ENCODE data around the gene AP5B1.

The AP5B1 gene

DNA sequence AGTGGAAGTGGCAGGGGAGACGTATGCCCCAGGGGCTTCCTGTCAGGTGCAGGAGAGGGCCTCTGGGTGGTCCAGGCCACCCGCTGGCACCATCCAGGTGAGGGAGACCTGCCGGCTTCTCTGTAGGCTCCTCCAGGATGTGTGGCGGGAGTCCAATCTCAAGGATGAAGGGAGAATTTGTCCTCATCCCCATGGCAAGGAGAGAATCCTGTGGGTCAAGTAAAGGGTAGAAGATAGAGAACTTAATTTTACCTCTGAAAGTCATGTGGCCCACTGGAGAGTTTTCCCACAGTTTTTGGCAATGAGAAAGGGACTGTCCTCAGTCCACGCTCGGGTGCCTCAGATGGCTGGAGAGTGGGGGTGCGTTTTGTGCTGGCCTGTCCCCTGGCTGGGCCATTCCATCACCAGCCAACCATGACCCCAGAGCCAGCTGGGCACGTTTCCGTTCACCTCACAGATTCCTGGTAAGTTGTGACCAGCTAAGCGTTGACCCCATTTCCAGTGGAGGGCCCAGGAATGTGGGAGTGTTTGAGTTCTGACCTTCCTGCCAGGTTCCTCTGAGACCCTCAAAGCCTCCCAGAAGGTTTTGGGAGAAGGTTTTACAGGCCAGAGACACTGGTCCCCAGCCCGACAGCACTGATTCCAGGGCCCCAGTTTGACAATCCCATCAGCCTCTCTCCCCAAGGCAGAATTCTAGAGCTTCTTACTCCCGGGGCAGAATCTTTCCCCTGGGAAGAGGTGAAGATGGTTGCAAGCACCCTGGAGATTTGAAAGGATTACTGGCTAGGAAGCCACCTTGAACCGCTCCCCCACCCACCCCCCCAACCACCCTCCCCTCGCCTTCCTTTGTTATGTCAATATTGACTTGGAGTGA, 8.7 kb upstream of the AP5B1 start:
- in situ Hi-C loops (cut with HindIII; ENCODE audit: low sequenced_read_pairs) = no loop called here
- TF ChIP-seq, protein P1, sequence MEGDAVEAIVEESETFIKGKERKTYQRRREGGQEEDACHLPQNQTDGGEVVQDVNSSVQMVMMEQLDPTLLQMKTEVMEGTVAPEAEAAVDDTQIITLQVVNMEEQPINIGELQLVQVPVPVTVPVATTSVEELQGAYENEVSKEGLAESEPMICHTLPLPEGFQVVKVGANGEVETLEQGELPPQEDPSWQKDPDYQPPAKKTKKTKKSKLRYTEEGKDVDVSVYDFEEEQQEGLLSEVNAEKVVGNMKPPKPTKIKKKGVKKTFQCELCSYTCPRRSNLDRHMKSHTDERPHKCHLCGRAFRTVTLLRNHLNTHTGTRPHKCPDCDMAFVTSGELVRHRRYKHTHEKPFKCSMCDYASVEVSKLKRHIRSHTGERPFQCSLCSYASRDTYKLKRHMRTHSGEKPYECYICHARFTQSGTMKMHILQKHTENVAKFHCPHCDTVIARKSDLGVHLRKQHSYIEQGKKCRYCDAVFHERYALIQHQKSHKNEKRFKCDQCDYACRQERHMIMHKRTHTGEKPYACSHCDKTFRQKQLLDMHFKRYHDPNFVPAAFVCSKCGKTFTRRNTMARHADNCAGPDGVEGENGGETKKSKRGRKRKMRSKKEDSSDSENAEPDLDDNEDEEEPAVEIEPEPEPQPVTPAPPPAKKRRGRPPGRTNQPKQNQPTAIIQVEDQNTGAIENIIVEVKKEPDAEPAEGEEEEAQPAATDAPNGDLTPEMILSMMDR (IDR thresholded peaks at IDR 0.05; ENCODE audit: low read depth, low read length, missing control alignments) = no peak
- no peak for DNase-seq (ENCODE audit: low read depth)
- no peak overlapping the region for H3K4me3 ChIP-seq (ENCODE audit: low read depth, low read length)

DNA sequence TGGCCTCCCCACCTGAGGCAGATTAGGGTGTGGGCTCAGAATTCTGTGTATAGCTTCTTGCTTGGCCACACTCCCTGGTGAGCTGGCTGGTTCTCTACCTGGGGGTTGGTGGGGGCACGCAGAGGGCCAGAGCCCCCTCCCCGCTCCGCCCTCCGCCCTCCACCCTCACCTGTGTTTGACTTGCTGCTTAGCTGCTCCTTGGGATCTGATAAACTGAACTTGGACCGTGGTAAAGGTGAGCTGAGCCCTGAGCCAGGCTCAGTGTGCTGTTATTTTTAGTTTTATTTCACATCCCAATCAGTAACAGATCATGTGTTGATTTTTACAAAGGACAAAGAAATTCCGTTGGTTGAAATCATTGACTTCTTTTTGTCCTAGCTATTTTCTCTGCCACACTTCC, 8.0 kb upstream of the AP5B1 start:
- no peak for DNase-seq (ENCODE audit: low read depth)
- TF ChIP-seq, protein P1 (IDR thresholded peaks at IDR 0.05; ENCODE audit: low read depth, low read length, missing control alignments) = no peak
- no peak overlapping the region for H3K4me3 ChIP-seq (ENCODE audit: low read depth, low read length)
- in situ Hi-C loops (cut with HindIII; ENCODE audit: low sequenced_read_pairs) = no loop called here

DNA sequence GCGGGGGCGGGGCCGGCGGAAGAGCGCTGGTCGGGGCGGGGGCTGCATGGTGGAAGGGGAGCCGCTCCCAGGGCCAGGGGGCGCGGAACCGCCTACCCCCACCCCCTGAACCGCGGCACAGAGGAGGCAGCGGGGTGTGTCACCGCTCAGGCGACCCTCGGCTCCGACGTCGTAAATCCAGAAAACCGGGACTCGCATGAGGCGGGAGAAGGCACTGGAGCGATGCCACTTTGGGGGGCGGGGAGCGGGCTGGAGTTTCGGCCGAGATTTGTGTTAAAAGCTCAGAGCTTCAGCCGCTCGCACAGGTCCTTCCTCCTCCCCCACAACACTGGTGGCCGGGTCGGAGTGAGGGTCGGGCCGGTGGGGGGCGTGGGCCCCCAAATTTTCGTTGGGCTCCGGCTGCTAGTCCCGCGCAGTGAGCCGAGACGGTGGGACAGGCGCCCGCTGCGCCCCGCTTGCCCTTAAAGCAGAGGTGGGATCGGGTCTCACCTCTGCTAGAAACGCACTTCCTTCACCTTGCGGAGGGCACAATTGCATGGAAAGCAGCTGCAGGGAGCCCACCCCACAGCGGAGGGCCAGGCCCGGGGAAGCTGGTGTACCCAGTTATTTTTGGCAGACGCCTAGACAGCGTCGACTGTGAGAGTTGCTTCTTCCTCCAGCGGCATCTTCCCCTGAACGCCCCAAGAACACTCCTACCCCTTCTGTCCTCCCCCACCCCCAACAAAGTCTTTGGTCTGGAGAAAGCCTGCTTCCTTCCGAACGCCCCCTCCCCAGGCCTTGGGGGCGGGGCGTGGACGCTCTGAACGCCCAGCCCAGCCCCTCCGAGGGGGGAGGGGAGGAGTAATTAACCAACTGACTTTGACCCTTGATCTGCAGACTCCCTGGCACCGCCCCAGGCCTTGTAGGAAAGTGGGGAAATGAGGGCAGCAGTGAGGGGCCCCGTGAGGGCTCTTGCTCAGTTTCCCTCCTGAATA, 7.2 kb upstream of the AP5B1 start:
- in situ Hi-C loops (cut with HindIII; ENCODE audit: low sequenced_read_pairs) = no loop called here
- TF ChIP-seq, protein P1 (IDR thresholded peaks at IDR 0.05; ENCODE audit: low read depth, low read length, missing control alignments) = no peak
- no peak overlapping the region for H3K4me3 ChIP-seq (ENCODE audit: low read depth, low read length)
- no peak for DNase-seq (ENCODE audit: low read depth)

DNA sequence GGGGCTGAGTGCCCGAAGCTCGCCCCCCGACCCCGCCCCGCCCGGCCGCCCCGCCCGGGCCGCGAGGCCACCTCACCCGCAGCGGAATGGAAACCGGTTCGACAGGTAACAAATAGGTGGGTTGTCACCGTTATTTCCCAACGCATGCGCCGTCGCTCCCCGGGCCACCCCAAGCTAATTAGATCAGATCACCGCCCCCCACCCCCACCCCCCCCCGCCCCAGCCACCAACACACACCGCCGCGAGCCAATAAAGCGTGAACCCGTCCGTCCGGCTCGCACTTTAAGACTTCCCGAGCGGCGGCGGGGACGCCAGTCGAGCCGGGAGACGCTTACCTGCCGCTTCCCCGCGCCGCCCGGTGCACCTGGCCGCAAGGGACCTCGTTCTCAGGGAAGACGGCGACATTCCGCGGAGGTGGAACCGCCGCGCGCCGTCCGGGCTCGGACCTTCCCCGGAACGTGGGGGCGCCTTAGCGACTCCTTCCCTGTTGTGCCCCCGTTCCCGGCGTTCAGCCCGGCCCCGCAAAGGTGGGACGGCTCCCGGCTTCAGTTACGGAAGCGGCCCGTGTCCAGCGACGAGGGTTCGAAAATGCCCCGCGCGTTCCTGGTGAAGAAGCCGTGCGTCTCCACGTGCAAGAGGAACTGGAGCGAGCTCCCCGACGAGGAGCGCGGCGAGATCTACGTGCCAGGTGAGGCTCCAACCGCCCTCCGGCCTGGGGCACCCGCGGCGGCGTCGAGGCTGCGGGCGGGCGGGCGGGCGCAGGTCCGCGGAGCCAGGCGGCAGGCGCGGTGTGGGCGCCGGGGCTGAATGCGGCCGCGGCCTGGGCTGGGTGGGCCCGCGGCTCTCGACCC, 6.2 kb upstream of the AP5B1 start, which contains the start of gene OVOL1:
Gene OVOL1 (plus strand): TSS at position 278 of the 851 bp plus-strand sequence. CDS start 311 bp downstream, at position 589.
- no peak within 1 kb of the TSS for H3K4me3 ChIP-seq (ENCODE audit: low read depth, low read length)
- TF ChIP-seq, protein P1 (IDR thresholded peaks at IDR 0.05; ENCODE audit: low read depth, low read length, missing control alignments) = no peak
- DNase-seq (ENCODE audit: low read depth) = no peak
- in situ Hi-C loops (cut with HindIII; ENCODE audit: low sequenced_read_pairs) = no loop called here

DNA sequence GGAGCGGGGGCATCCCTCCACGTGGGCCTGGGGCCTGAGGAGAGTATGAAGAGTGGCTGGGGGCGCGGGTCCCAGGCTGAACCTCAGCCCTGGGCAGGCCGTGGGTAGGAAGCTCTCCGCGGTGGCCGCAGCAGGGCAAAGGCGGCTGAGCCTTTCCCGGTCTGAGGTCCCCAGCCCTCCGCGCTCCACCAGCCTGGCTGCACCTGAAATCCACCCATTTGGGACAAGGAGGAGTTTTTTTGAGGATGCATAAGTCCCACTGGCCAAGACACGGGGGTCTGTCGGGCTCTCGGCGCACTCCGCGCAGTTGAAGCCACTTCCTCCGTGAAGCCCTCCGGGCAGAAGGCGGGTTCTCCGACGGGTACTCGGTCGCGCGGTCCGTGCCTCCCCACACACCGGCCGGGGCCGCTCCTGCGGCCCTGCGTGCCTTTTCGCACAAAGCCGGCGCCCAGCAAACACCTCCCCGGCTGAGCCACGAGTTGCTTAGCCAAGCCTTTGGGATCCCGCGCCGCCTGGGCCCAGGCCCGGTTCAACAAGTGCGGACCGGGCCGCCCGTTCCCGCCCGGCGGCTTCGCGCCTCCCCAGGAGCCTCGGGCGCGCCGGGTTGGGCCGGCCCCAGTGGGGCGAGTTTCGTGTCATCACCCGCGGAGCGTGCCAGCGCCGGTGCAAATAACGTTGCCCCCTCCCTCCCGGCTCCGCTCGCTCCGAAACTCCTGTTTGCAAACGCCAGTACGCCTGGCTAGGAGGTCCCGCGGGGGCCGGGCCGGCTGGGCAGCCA, 5.4 kb upstream of the AP5B1 start:
- H3K4me3 ChIP-seq (ENCODE audit: low read depth, low read length) = no peak overlapping the region
- in situ Hi-C loops (cut with HindIII; ENCODE audit: low sequenced_read_pairs) = no loop called here
- DNase-seq (ENCODE audit: low read depth) = no peak
- TF ChIP-seq, protein P1 (IDR thresholded peaks at IDR 0.05; ENCODE audit: low read depth, low read length, missing control alignments) = no peak

Measured in astrocyte of the cerebellum (primary cell).